HG03439 (cell line): Measurements from ENCODE around the gene IL15.
"Not testable (repeated sequence)": the region's sequence is repeated elsewhere in the genome, so short reads cannot be mapped to it uniquely, and the experiment has no call there.

Experiments used
- ATAC-seq: cut with Tn5 transposase; IDR thresholded peaks from one replicate; pipeline ENCODE4 v1.9.1; 2021; ENCODE audit warnings: mild to moderate bottlenecking, moderate library complexity; ENCODE audit not compliant: unreplicated experiment

Gene IL15

GRCh38 chr4:141645611-141646340 is 9.4 kb downstream of the IL15 start:
- no peak for ATAC-seq

DNA sequence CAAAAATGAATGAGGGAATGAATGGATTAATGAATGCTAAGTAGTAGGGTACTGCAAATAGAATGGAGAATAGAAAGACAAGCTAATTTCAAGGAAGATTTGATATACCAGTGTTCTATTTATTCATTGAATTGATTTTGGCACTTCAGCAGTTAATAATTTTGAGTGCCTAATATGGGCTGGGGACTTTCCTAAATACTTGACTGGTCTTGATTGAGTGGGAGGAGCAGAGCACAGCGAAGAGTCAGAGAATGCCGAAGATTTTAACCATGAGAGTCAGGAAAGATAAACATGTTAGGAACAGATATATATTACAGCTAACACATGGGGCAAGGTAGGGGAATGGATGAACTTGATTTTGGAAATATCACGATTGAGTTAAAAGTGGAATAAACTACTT is 10.6 kb downstream of the IL15 start:
- ATAC-seq: no peak

DNA sequence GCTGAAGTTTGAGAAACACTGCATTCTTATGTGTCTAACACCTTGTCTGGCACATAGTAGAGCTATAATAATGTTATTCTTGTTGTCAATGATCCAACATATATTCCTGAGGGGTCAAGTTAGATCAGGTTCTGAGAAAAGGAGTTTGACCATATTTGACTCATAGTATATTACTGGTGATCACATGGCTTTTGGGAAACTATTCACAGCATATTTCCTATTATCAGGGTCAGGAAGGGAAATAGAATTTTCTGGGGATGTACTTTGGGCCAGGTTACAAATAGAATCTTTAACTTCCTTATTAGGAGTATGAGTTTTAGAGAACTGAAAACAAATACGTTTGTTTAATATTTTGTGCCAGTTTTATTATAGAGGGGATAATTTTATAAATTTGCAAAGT is 11.6 kb downstream of the IL15 start:
- no peak for ATAC-seq

DNA sequence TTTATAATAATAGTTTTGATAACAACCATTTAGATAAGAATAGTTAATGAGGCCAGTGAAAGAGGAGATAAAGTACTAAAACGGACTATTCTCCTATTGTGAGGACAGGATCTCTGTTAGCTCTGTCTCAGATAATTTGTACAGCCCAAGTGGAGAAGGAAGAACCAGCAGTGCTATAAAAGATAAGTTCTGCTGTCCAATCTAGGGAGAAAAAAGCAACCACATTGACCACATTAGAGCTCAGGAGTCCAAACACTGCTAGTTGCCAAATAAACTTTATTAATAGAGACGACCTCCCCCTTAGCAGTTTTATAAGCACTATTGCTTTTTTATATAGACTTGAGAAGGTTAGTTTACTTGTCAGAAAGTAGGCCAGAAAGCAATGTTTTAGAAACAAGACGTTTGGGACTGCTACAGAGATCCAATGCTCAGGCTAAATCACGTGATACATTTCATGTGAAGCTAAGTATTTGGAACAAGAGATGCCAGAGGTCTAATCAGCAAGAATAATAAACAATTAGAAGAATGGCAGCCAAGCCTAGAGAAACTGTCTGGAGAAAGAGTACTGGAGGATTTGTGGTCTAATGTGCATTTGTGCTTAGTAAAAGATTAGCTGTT is 15.9 kb downstream of the IL15 start:
- ATAC-seq: no peak

- ATAC-seq: no peak
These were observed 17.7 kb downstream of the IL15 start for GRCh38 chr4:141654098-141654497.

GRCh38 chr4:141656031-141656430 is 19.6 kb downstream of the IL15 start:
- no peak for ATAC-seq

GRCh38 chr4:141657550-141658250 is 21.3 kb downstream of the IL15 start:
- ATAC-seq: no peak

DNA sequence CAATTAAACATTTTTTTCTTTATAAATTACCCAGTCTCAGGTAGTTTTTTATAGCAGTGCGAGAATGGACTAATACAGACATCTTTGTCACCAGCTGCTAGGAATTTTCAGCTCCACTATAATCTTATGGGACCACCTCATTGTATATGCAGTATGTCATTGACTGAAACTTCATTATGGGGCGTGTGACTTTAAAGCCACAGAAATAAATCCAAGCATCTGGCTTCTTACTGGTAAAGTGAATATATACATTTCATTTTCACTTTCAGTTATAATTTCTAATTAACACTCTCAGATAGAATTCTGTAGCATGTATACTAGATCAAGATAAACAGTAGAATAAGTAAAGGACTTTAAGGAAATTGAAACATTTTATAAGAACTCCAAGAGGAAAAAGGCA is 21.9 kb downstream of the IL15 start:
- ATAC-seq: no peak

GRCh38 chr4:141659539-141659938 is 23.2 kb downstream of the IL15 start:
- peak; percentile 47 for ATAC-seq

GRCh38 chr4:141660880-141661279 is 24.5 kb downstream of the IL15 start:
- ATAC-seq: no peak

GRCh38 chr4:141668200-141668910 is 32.0 kb downstream of the IL15 start:
- ATAC-seq: no peak

GRCh38 chr4:141669501-141669900 is 33.1 kb downstream of the IL15 start:
- no peak for ATAC-seq

- ATAC-seq: no peak
These were observed 39.0 kb downstream of the IL15 start for GRCh38 chr4:141675384-141675783.

GRCh38 chr4:141676087-141676670 is 39.8 kb downstream of the IL15 start:
- ATAC-seq: no peak

DNA sequence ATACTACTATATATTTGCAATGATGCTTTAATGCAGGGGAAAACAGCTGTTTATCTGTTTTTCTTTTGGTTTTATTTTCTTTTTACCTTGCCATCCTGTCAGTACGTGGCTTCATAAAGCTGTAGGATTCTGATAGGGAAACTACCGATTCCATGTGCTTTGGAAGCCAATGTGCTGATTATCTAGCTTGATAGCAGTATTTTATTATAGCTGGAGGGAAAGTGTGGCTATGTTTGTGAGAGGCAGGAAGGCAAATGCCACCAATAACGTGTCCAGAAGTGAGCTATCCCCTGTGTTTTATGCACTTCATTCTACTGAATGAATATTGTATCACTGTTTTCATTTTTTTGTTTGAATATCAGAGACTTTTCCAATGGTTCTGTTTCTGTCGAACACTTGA is 43.7 kb downstream of the IL15 start:
- no peak for ATAC-seq

GRCh38 chr4:141684785-141685184 is 48.4 kb downstream of the IL15 start:
- no peak for ATAC-seq

DNA sequence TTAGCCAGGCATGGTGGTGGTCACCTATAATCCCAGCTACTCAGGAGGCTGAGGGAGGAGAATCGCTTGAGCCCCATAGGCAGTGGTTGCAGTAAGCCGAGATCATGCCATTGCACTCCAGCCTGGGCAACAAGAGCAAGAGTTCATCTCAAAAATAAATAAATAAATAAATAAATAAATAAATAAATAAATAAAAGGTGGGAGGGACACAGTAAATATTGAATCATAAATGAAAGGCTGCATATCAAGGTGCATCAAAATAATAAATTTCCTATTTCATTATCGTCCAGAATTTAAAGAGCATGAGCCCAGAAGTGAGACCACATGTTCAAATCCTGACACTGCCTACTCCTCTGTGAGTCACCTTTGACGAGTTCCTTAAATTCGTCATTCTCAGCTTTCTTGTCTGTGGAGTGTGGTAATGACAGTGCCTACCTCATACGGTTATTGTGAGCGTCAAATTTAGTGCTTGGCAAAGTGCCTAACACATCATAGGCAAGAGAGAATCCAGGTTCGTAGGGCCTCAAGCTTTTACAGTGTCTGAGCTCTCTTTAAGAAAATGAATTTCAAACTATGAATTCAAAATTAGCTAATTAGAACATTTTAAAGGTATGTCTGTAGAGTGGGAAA is 49.9 kb downstream of the IL15 start:
- no peak for ATAC-seq

GRCh38 chr4:141686879-141687278 is 50.5 kb downstream of the IL15 start:
- ATAC-seq: no peak

GRCh38 chr4:141689726-141690296 is 53.4 kb downstream of the IL15 start:
- not testable (repeated sequence) for ATAC-seq

GRCh38 chr4:141691247-141691646 is 54.9 kb downstream of the IL15 start:
- ATAC-seq: not testable (repeated sequence)
